Muscle of leg (tissue), 11 donors: Measurements from ENCODE around the gene ALDH1A3. TPM values are rescaled to one million over a fixed set of nuclear protein-coding genes. Genes with fewer than 3 reads are reported as not detected.

Experiments used
- DNase-seq: peaks from one replicate; pipeline ENCODE4 v3.0.0; 2013
- H3K27ac ChIP-seq: one replicate; pipeline ENCODE4 v1.5.1; 2013; ENCODE audit warnings: mild to moderate bottlenecking, low read length, control low read depth
- H3K27me3 ChIP-seq: one replicate; pipeline ENCODE4 v1.6.1; 2013; ENCODE audit warnings: low read length; ENCODE audit not compliant: control insufficient read depth, insufficient read depth
- H3K36me3 ChIP-seq: one replicate; pipeline ENCODE4 v1.6.1; 2013; ENCODE audit warnings: low read length; ENCODE audit not compliant: control insufficient read depth, insufficient read depth
- H3K4me1 ChIP-seq: one replicate; pipeline ENCODE4 v1.6.1; 2013; ENCODE audit warnings: low read length; ENCODE audit not compliant: control insufficient read depth, insufficient read depth
- H3K4me3 ChIP-seq: one replicate; pipeline ENCODE4 v1.5.1; 2013; ENCODE audit warnings: low read length, control low read depth
- H3K9me3 ChIP-seq: replicated peaks from 2 replicates; pipeline ENCODE4 v1.6.1; 2013; ENCODE audit warnings: low read depth, low read length; ENCODE audit not compliant: control insufficient read depth
- WGBS: methylation state at CpG from one replicate; pipeline ENCODE4 v1.1.5; 2013; ENCODE audit warnings: missing lambda C conversion rate; ENCODE audit not compliant: insufficient coverage; 5-methylcytosine and 5-hydroxymethylcytosine counted together
- polyA plus RNA-seq, 8 donors: library from polyadenylated mRNA; unstranded; fragments of 120-200 nt; gene quantifications; one replicate each; pipeline versions ENCODE4 v1.2.1 to v1.2.3, GENCODE V29; 2013; ENCODE audit warnings: inconsistent platforms in 1 of 8, low replicate concordance in 1 of 8; ENCODE audit not compliant: insufficient read length in 8 of 8, insufficient read depth in 1 of 8
- total RNA-seq: library from RNA; stranded (reverse); fragments of 120-200 nt; gene quantifications from one replicate; pipeline ENCODE4 v1.2.4, GENCODE V29; 2013

ALDH1A3 gene
- total and polyA plus RNA-seq, 9 donors, result 14.3 to 39.1 (median 23.8) TPM

- no peak for DNase-seq
- H3K4me3 ChIP-seq, result no peak overlapping the region
- H3K4me1 ChIP-seq, result peaks cover 44% of the 10 kb centered on the region
- H3K36me3 ChIP-seq, result peaks cover 20% of the 10 kb centered on the region
- H3K27ac ChIP-seq, result peak overlapping the region; percentile 97
- H3K27me3 ChIP-seq, result no peaks in the 10 kb centered on the region
- WGBS, result 33% methylated on average over 1 of the region's 9 CpGs
- no peaks in the 10 kb centered on the region for H3K9me3 ChIP-seq
These were observed 21.2 kb downstream of the ALDH1A3 start for GRCh38 chr15:100900795-100901169.

- no peaks in the 10 kb centered on the region for H3K27me3 ChIP-seq
- no peak for DNase-seq
- H3K36me3 ChIP-seq, result peaks cover 22% of the 10 kb centered on the region
- no peak overlapping the region for H3K4me3 ChIP-seq
- peak overlapping the region; percentile 97 for H3K27ac ChIP-seq
- peaks cover 44% of the 10 kb centered on the region for H3K4me1 ChIP-seq
- H3K9me3 ChIP-seq, result no peaks in the 10 kb centered on the region
- no CpG with 5 or more reads among the region's 3 CpGs for WGBS
These were observed 21.7 kb downstream of the ALDH1A3 start for GRCh38 chr15:100901296-100901695.

- H3K36me3 ChIP-seq, result peaks cover 22% of the 10 kb centered on the region
- WGBS, result 18% methylated on average over 9 of the region's 14 CpGs
- no peaks in the 10 kb centered on the region for H3K27me3 ChIP-seq
- DNase-seq, result peak; percentile 40
- H3K4me3 ChIP-seq, result peak overlapping the region; percentile 4
- H3K9me3 ChIP-seq, result no peaks in the 10 kb centered on the region
- H3K4me1 ChIP-seq, result peaks cover 44% of the 10 kb centered on the region
- H3K27ac ChIP-seq, result peak overlapping the region; percentile 97
These were observed 22.2 kb downstream of the ALDH1A3 start for GRCh38 chr15:100901702-100902435.

DNA sequence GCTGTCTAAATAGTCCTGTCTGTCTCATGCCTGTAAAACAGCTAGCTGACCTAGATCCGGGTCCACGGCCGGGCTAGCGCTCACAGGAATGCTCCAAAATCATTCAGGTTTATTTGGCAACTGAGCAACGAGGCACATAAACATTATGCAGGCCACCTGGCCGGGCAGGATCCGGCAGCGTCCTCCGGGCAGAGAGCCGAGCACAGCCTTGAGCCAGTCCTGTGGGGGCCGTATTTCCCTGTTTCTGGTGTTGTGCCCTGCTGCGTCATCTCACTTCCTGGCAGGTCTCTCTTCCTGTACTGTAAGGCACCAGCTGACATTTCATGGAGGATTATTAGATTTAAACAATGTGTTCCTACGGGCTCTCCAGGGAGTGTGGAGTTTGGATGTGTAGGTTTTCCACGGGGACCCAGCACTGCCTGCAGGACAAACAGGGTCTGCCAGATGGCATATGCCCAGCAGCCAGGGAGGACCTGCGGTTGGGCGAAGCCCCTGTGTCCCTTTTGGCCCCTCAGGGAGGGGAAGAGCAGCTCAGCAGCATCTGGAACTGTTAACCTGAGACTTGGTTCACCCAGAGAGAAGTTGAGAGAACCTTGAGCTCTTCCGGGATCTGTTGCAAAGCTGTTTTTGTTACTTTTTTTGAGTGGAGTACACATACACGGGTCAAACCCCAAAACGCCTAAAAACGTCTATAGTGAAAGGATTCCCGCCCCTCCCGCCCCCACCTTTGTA is 23.0 kb downstream of the ALDH1A3 start:
- WGBS, result 4% methylated on average over 15 of the region's 22 CpGs
- Histone ChIP-seq H3K4me3 (peak overlapping the region; percentile 4), H3K27ac (peak overlapping the region; percentile 97), H3K27me3 (no peaks in the 10 kb centered on the region), H3K4me1 (peaks cover 41% of the 10 kb centered on the region), H3K36me3 (peaks cover 21% of the 10 kb centered on the region), H3K9me3 (no peaks in the 10 kb centered on the region)
- DNase-seq, result peak; percentile 96

- DNase-seq, result peak; percentile 52
- WGBS, result 14% methylated on average over 2 of the region's 3 CpGs
- Histone ChIP-seq H3K36me3 (peaks cover 16% of the 10 kb centered on the region), H3K9me3 (no peaks in the 10 kb centered on the region), H3K4me3 (no peak overlapping the region), H3K27ac (peak overlapping the region; percentile 97), H3K27me3 (no peaks in the 10 kb centered on the region), H3K4me1 (peaks cover 41% of the 10 kb centered on the region)
These were observed 23.5 kb downstream of the ALDH1A3 start for GRCh38 chr15:100903168-100903554.

DNA sequence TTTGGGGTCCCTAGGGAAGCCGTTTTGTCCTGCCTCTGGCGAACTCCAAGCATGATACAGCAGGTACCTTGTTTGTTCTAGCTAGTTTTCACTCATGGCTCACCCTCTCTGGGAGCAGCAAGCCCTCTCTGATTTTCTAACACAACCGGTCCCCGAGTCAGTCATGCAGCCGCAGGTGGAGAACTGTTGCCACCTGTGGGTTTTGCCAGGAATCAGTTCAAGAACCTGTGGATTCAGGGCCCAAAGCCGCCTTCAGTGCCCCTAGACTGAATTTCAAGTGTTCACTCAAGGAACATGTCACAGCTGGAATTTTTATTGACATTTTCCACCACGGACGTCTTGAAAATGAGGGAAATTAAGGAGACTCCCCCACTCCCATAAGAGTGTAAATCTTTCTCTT is 26.2 kb downstream of the ALDH1A3 start:
- peaks cover 16% of the 10 kb centered on the region for H3K36me3 ChIP-seq
- H3K27me3 ChIP-seq, result no peaks in the 10 kb centered on the region
- no peaks in the 10 kb centered on the region for H3K9me3 ChIP-seq
- WGBS, result 81% methylated on average over 5 of the region's 8 CpGs
- no peak for DNase-seq
- peaks cover 44% of the 10 kb centered on the region for H3K4me1 ChIP-seq
- no peak overlapping the region for H3K4me3 ChIP-seq
- H3K27ac ChIP-seq, result no peak overlapping the region

DNA sequence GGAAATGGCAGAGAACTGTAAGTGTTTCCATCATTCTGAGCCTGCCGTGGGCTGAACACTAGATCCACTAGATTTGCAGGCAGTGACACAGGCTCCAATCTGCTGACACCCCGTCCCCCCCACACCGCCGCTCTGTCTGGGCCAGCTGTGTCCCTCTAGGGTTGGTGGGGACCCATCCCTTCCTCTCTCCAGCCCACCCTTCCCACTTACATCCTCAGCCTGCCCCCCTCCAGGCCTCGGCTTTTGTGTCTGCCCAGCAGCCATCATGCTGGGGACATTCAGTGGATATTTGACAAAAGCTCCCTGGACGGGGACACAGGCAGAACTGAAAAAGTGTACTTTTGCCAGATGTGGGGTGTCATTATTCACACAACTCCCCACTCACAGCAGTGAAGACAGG is 28.8 kb downstream of the ALDH1A3 start:
- WGBS, result 70% methylated on average over 5 of the region's 6 CpGs
- Histone ChIP-seq H3K27me3 (no peaks in the 10 kb centered on the region), H3K4me3 (no peak overlapping the region), H3K36me3 (peaks cover 19% of the 10 kb centered on the region), H3K9me3 (peaks cover 3% of the 10 kb centered on the region), H3K27ac (no peak overlapping the region), H3K4me1 (peaks cover 21% of the 10 kb centered on the region)
- DNase-seq, result no peak

GRCh38 chr15:100909565-100909964 is 29.9 kb downstream of the ALDH1A3 start:
- peaks cover 21% of the 10 kb centered on the region for H3K36me3 ChIP-seq
- peaks cover 4% of the 10 kb centered on the region for H3K9me3 ChIP-seq
- H3K4me1 ChIP-seq, result peaks cover 29% of the 10 kb centered on the region
- peak; percentile 78 for DNase-seq
- no peak overlapping the region for H3K4me3 ChIP-seq
- H3K27ac ChIP-seq, result peak overlapping the region; percentile 30
- no peaks in the 10 kb centered on the region for H3K27me3 ChIP-seq
- WGBS, result 7% methylated on average over 3 of the region's 4 CpGs

GRCh38 chr15:100909989-100910955 is 30.6 kb downstream of the ALDH1A3 start:
- 63% methylated on average over 9 of the region's 12 CpGs for WGBS
- peak; percentile 76 for DNase-seq
- Histone ChIP-seq H3K4me1 (peaks cover 29% of the 10 kb centered on the region), H3K27ac (peak overlapping the region; percentile 30), H3K4me3 (no peak overlapping the region), H3K27me3 (no peaks in the 10 kb centered on the region), H3K36me3 (peaks cover 27% of the 10 kb centered on the region), H3K9me3 (peaks cover 4% of the 10 kb centered on the region)
